ENCODE measurements around the gene NAXD. TPM values are rescaled to one million over a fixed set of nuclear protein-coding genes. Genes with fewer than 3 reads are reported as not detected.

The NAXD gene
- polyA plus RNA-seq, 1 experiment: 38.7 TPM

- Histone ChIP-seq H3K4me3 (ENCODE audit: low read depth, low read length) (no peak overlapping the region), H3K27me3 (ENCODE audit: control insufficient read depth, insufficient read depth, low read length) (no peaks in the 10 kb centered on the region), H3K36me3 (ENCODE audit: control insufficient read depth, insufficient read depth, low read length) (peaks cover 21% of the 10 kb centered on the region)
- DNase-seq (ENCODE audit: low read depth): no peak
- CTCF ChIA-PET: interaction anchor here (1.0 to 2.6 kb wide), 5 partner anchors 8 to 142 kb away, joined by 3 to 10 read pairs (median 7); no protein-coding TSS in a partner anchor
- POLR2A ChIA-PET: interaction anchor here (0.7 kb wide), 1 partner anchor 176 kb away, joined by 3 read pairs; no protein-coding TSS in a partner anchor
- TF ChIP-seq, protein P1, sequence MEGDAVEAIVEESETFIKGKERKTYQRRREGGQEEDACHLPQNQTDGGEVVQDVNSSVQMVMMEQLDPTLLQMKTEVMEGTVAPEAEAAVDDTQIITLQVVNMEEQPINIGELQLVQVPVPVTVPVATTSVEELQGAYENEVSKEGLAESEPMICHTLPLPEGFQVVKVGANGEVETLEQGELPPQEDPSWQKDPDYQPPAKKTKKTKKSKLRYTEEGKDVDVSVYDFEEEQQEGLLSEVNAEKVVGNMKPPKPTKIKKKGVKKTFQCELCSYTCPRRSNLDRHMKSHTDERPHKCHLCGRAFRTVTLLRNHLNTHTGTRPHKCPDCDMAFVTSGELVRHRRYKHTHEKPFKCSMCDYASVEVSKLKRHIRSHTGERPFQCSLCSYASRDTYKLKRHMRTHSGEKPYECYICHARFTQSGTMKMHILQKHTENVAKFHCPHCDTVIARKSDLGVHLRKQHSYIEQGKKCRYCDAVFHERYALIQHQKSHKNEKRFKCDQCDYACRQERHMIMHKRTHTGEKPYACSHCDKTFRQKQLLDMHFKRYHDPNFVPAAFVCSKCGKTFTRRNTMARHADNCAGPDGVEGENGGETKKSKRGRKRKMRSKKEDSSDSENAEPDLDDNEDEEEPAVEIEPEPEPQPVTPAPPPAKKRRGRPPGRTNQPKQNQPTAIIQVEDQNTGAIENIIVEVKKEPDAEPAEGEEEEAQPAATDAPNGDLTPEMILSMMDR (IDR thresholded peaks at IDR 0.05; ENCODE audit: insufficient read depth, low read depth, low read length): no peak
Measured at GRCh38 chr13:110681868-110682550, 66.7 kb downstream of the NAXD start.

- Histone ChIP-seq H3K4me3 (ENCODE audit: low read depth, low read length) (no peak overlapping the region), H3K27me3 (ENCODE audit: control insufficient read depth, insufficient read depth, low read length) (no peaks in the 10 kb centered on the region), H3K36me3 (ENCODE audit: control insufficient read depth, insufficient read depth, low read length) (peaks cover 22% of the 10 kb centered on the region)
- CTCF ChIA-PET: interaction anchor here (1.0 kb wide), 1 partner anchor 141 kb away, joined by 3 read pairs; no protein-coding TSS in a partner anchor
- POLR2A ChIA-PET: no interaction called here
- DNase-seq (ENCODE audit: low read depth): no peak
- TF ChIP-seq, protein P1 (IDR thresholded peaks at IDR 0.05; ENCODE audit: insufficient read depth, low read depth, low read length): no peak
Measured at GRCh38 chr13:110682746-110683145, 67.4 kb downstream of the NAXD start.

DNA sequence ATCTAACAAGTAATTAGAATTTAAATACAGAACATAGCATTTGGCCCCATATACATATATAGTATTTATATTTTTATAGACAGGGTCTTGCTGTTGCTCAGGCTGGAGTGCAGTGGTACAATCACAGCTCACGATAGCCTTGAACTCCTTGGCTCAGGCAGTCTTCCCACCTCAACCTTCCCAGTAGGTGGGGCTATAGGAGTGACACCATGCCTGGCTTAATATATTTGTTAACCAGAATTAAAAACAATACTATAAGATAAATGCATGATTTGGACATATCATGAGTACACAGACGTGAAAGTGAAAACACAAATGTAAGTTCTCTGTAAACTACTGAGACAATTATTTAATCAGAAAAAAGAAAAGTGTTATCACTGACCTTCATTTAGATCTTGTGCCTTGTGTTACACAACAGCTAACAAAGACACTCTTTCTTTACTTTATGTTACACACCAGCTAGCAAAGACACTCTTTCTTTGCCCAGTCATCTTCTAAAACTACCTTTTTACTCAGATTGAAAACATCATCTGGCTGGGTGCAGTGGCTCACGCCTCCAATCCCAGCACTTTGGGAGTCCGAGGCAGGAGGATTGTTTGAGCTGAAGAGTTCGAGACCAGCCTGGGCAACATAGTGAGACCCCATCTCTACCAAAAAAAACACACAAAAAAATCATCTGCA, 68.0 kb downstream of the NAXD start:
- DNase-seq (ENCODE audit: low read depth): no peak
- TF ChIP-seq, protein P1 (IDR thresholded peaks at IDR 0.05; ENCODE audit: insufficient read depth, low read depth, low read length): peak; percentile 28; the same call in 1 of the 2 replicates
- no peaks in the 10 kb centered on the region for H3K27me3 ChIP-seq (ENCODE audit: control insufficient read depth, insufficient read depth, low read length)
- ChIA-PET POLR2A (no interaction called here), CTCF (interaction anchor here (0.8 to 1.5 kb wide), 4 partner anchors 14 to 140 kb away, joined by 3 read pairs; no protein-coding TSS in a partner anchor)
- no peak overlapping the region for H3K4me3 ChIP-seq (ENCODE audit: low read depth, low read length)
- peaks cover 23% of the 10 kb centered on the region for H3K36me3 ChIP-seq (ENCODE audit: control insufficient read depth, insufficient read depth, low read length)

DNA sequence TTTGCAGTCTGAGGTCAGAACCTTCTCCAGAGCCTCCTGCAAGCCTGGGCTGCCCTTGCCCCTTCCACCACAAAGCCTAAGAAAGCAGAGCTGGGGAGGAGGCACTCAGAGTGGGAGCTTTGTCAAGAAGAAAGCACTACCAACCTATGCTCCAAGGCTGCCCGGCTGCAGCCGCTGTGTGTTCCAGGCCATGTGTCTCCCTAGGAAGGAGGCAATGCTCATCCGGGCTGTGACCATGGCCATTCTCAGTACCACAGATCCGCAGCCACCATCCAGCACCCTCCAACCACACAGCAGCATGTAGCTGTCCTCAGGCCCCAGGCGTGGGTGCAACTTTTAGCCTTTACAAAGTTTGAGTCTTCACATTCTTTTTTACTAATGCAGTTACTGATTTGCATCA, 68.6 kb downstream of the NAXD start:
- Histone ChIP-seq H3K27me3 (ENCODE audit: control insufficient read depth, insufficient read depth, low read length) (no peaks in the 10 kb centered on the region), H3K36me3 (ENCODE audit: control insufficient read depth, insufficient read depth, low read length) (peaks cover 19% of the 10 kb centered on the region), H3K4me3 (ENCODE audit: low read depth, low read length) (no peak overlapping the region)
- ChIA-PET CTCF (interaction anchor here (0.8 to 1.5 kb wide), 3 partner anchors 14 to 136 kb away, joined by 3 read pairs; no protein-coding TSS in a partner anchor), POLR2A (no interaction called here)
- TF ChIP-seq, protein P1 (IDR thresholded peaks at IDR 0.05; ENCODE audit: insufficient read depth, low read depth, low read length): no peak
- DNase-seq (ENCODE audit: low read depth): no peak

DNA sequence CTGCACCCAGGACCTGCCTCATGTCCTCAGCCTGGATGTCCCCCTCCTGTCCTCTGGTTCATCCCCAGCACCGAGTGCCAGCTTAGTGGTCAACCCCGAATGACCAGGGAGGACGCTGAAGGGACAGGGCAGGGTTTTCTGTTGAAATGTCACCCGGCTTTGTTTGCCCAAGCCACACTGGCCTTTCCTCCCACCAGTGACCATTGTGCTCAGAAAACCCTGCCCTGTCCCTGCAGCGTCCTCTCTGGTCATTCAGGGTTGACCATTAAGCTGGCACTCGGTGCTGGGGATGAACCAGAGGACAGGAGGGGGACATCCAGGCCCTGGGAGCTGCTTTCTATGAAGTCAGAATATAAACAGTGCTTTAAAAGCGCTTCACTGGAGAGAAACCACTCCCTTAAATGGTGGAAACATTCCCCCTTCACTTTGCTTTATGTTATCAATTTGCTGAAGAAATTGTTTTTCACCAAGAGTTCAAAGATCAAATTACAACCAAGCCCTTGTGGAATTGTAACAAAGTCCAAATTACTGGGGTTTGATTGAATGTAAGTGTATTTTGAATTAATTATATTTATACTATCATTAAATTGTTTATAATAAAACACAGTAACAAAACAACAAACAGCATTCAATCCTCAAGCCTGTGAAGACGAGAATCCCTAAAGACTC, 69.2 kb downstream of the NAXD start:
- ChIA-PET POLR2A (no interaction called here), CTCF (interaction anchor here (0.8 to 1.5 kb wide), 3 partner anchors 13 to 136 kb away, joined by 3 read pairs; no protein-coding TSS in a partner anchor)
- H3K27me3 ChIP-seq (ENCODE audit: control insufficient read depth, insufficient read depth, low read length): no peaks in the 10 kb centered on the region
- no peak overlapping the region for H3K4me3 ChIP-seq (ENCODE audit: low read depth, low read length)
- TF ChIP-seq, protein P1 (IDR thresholded peaks at IDR 0.05; ENCODE audit: insufficient read depth, low read depth, low read length): 0 out of 2 replicates have a peak, but pooled peaks have one; percentile 5
- no peak for DNase-seq (ENCODE audit: low read depth)
- peaks cover 19% of the 10 kb centered on the region for H3K36me3 ChIP-seq (ENCODE audit: control insufficient read depth, insufficient read depth, low read length)
